ENCODE data around the gene VWA5B1.
"Not testable (repeated sequence)": the region's sequence is repeated elsewhere in the genome, so short reads cannot be mapped to it uniquely, and the experiment has no call there.

The VWA5B1 gene

DNA sequence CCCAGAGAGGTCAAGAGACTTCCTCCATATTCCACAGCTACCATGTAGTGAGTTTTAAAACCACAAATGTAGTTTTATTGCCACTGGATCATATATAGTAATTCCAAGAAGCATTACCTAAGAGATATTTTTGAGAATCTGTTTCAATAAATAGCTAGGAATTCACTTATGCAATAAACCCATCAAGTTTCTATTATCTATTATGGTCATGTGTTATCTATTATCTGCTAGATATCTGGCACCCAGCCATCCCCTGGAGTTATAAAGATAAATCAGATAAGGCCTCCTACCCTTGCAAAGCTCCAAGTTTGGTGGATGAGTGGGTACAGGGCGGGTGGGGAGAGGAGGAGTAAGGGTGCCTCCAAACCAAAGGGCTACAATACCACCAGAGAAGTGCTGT lies 10.3 kb upstream of the VWA5B1 start:
- no peak for DNase-seq

DNA sequence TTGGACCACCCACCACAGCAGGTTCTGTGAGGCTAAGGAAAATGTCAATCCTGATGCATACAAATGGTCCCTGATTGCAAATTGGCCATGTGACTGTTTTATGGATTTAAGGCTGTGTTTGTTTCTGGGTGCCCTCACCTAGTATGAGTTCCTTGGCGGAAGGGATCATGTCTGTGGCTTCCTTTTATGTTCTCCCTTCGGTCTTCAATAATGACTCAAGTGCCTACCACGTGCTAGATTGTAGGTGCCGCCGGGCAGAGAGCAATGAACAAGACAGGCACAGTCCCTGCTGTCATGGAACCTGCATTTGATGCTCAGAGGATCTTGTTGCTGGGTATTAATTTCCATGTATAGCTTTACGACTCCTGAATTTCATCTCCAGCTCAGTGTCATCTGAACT lies 9.8 kb upstream of the VWA5B1 start:
- no peak for DNase-seq

DNA sequence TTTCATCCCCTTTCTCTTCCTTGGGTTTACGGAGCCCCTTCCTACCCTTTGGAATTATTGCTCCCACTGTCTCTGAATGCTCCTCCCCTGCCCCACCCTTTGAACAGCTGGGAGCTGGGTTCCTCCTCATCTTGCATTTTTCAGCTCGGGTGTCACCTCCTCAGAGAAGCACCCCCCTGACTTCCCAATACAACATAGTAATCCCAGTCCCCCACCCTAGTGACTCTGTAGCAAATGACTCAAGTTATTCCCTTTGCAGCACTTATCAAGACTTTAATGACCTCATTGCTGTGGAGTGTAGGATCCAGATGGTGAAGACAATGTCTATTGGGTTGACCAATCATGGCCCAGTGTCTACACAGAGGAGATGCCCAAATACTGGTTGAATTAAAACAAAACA lies 8.9 kb upstream of the VWA5B1 start:
- DNase-seq, result no peak

DNA sequence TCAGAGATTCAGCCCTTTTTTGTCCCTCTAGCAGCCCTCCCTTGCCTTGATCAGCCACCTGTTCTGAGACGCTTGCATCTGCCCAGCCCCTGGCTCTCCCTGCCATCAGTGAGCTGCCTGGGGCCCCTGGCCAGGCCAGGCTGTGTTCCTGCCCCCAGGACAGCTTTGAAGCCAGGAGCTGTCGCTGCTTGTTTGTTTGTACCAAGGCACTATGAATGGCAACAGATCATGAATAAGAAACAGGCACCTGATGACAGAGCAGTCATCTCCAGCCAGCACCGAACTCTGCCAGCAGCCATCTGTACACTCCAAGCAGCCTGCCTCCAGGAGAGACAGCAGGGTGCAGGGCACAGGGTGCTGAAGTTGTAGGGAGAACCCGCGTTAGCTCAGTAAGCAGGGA lies 8.1 kb upstream of the VWA5B1 start:
- DNase-seq, result no peak

DNA sequence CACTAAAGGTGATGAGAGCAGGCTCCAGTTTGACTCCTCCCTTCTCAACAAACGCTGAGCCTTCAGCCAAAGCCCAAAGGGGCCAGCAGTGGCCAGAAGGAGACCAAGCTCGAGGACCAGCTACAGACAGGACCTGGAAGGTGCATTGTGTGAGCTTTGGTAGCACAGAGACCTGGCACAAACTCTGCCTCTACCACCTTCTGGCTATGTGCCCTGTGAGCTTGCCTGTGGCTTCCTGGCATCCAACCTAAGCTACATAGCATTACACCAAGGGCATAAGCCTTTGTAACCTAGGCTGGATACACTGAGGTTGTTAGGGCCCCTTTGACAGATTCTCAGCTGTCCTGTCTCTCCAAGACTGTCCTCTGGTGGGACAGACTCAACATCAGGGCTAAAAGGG lies 6.6 kb upstream of the VWA5B1 start:
- DNase-seq, result no peak

DNA sequence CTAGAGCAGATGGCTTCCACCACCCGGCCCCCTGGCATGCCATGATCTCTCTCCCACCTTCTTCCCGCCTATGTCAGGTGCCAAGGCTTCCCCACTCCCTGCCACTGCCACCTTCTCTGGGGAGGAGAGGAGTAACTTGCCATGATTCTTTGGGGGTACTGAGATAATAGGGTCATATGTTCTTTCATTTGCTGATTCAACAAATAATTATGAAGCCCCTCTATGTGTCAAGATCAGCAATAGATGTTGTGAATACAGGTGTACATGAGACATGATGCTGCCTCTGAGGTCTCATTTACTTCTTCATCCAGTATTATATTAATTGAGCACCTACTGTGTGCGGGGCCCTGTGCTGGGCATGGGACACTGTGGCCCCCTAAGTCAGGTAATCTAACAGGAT lies 6.0 kb upstream of the VWA5B1 start:
- DNase-seq, result no peak

DNA sequence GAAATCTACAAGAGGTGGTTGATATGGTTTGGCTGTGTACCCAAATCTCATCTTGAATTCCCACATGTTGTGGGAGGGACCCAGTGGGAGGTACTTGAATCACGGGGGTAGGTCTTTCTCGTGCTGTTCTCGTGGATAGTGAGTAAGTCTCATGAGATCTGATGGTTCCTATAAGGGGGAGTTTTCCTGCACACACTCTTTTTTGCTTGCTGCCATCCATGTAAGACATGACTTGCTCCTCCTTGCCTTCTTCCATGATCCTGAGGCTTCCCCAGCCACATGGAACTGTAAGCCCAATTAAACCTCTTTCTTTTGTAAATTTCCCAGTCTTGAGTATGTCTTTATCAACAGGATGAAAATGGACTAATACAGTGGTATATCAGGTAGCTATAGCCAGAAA lies 5.2 kb upstream of the VWA5B1 start:
- no peak for DNase-seq

DNA sequence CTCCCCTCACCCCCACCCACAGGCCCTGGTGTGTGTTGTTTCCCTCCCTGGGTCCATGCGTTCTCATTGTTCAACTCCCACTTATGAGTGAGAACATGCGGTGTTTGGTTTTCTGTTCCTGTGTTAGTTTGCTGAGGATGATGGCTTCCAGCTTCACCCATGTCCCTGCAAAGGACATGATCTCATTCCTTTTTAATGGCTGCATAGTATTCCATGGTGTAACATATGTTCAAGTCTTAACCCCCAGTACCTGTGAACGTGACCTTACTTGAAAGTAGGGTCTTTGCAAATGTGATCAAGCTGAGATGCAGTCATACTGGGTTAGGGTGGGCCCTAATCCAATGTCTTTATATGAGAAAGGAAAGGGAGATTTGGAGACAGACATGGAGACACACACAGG lies 3.0 kb upstream of the VWA5B1 start:
- DNase-seq, result not testable (repeated sequence)

DNA sequence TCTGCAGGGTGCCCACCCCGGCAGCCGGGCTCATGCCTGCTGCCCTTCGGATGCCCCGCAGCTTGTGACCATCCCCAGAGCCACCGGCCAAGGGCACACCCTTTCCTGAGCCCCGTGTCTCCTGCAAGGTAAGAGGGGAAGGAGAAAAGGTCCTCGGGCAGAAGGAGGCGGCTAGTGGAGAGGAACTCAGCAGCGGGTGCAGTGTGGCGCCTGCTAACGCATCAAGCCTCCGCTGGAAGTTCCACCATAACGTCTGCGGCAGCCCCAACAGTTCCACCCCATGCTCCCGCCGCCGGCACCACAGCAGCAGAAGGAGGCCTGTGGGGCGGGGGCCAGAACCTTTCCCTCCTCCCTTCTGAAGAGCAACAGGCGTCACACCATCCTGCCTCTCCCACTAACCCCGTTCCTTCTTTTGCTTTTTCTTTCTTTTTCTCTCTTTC lies 990 bp downstream of the VWA5B1 start:
- DNase-seq, result no peak

DNA sequence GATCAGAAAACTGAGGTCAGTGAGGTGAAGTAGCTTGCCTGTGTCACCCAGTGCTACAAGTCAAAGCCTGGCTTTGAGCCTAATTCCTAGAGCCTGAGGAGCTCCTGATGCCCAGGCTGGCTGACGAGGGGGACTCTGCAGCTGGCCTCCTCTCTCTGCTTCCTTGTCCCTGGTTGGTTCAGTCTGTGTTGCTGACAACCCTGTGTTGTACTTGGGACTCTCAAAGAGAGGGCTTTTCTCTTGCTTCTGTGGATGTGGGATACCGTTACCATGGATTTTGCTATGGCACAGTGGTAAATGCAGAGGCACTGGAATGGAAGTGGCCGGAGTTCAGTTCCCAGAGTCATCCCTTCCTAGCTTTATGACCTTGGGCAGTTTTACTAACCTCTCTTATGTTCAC lies 8.0 kb downstream of the VWA5B1 start:
- DNase-seq, result no peak

DNA sequence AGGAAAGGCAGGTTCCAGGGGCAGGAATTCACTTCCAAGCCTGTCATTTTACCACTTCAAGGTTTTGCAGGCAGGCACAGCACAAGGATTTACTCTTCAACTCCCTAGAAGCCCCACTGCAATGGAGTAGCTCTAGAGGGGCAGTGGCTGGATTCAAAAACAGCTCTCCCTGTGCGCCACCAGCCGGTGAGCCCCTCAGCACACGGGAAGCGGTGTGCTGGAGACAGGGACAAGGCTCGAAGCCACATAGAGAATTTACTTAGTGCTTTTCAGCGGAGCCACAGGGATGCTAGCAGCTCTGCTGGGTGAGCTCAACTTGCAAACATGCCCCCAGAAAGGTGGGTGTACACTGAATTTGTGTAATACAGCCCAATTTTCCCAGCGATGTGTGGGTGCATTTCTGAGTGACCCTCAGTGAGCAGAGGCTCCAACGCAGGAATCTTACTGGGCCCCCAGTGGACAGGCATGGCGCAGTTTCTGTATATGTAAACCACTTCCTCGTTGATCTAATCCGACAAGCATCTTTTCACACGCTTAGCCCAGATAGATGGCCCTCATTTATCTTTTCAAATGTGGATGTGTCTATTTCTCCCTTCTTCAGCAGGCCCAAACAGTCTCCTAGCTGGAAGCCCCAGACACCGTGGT lies 10.9 kb downstream of the VWA5B1 start:
- DNase-seq, result no peak

DNA sequence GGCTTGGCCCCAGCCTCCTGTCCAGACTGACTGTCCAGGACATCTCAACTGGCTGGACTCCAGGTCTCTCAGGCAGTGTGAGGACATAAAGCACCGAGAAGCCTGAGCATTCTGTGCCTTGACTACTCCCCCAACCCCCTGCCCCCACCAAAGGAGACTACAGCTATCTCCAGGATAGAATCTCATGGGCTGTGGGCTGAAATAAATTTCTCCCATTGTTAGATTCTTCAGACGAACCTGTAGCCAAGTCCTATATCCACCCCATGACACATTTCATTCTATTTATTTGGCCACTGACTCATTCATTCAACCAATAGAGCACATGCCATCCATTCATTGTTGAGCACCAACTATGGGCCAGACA lies 11.4 kb downstream of the VWA5B1 start:
- no peak for DNase-seq

DNA sequence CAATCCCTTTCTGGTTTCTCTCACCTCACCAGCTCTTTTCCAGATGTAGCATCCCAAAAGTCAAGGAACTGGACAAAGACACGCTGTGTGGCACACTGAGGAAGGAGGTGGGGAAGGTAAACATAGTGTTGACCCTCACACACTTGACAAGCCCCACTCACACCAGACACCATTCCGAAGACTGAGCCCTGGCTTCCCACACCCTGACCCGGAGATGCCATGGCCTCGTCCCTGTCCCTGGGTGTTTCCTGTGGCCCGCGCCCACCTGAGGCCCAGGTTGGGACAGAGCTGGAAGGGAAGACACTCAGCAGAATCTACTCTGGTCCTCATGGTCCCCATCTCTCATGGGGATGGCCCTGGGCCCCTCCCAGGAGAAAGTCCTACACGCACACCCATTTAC lies 16.4 kb downstream of the VWA5B1 start:
- no peak for DNase-seq

DNA sequence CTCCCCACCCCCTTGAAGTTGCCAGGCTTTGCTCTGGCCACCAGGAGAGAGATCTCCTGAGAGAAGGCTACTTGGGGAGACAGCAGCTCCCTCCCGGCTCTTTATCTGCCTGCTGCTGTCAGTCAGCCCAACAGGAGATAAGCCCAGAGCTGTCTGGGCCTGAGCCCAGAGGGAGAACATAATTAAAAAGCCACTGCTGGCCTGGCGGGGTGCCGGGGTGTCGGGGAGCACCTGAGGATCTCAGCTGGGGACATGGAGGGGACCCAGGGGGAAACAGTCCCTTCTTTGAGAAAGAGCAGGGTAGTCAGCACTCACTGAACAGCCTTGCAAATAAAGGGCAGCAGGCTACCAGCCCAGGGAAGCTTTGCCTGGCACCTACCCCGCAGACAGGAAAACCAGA lies 17.9 kb downstream of the VWA5B1 start:
- DNase-seq, result no peak

DNA sequence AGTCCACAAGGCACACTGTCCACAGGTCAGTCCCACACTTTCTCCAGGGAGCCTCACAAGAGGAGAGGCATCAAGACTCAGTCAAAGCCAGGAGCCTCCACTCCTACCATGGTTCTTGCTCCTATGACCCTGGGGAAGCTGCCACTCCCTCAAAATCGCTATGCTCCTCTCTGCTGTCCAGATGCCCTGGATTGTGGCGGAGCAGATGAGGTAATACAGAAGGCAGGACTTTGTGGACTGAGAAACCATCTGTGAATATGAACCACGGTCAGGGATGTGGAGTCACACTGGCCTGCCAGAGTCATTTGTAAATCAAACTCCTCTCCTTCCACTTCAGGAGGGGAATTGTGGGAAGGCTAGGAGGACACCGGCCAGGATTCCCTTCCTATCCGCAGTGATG lies 20.6 kb downstream of the VWA5B1 start:
- DNase-seq, result no peak

DNA sequence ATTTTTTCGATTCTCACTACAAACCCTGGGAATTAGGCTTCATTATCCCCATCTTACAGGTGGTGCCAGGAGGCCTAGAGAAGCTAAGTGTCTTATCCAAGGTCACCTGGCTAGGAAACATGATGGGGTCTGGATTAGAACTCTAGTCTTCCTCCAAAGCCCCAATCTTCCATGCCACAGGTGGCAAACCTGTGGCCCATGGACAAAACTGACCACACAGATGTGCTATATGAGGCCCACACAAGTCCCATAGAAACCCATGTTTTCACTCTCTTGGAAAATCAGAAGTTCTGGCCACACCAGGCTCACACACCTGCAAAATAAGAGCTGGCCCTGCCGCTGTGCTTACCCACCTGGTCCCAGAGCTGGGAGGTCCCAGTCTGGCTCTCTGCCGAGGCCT lies 21.6 kb downstream of the VWA5B1 start:
- no peak for DNase-seq

DNA sequence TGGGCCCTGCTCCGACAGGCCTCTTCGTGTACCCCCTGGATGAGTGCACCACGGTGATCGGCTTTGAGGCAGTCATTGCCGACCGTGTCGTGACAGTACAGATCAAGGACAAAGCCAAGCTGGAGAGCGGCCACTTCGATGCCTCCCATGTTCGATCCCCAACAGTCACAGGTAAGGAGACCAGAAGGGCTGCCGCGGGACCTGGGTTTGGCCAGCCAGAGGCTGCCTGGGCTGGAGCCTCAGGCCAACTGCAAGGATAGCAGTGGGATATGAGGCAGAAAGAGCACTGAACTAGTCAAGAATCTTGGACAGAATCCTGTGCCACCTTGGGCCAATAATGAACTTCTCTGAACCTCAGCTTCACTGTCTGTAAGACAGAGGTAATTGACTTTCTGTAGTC lies 22.1 kb downstream of the VWA5B1 start:
- DNase-seq, result no peak

DNA sequence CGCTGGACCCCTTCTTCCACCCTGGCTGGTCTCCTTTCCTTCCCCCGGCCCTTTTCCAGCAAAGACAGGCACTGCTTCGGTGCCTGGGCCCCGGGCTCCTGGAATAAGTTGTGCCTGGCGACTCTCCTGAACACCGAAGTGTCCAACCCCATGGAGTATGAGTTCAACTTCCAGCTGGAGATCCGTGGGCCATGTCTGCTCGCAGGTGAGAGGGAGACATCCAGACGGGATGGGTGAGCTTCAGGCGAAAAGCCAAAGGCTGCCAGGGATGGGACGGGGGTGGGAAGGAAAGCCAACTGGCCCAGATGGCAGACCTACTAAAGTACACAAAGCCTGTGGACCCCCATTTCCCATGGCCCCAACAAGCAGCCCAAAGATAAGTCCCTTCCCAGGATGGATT lies 26.8 kb downstream of the VWA5B1 start:
- no peak for DNase-seq

DNA sequence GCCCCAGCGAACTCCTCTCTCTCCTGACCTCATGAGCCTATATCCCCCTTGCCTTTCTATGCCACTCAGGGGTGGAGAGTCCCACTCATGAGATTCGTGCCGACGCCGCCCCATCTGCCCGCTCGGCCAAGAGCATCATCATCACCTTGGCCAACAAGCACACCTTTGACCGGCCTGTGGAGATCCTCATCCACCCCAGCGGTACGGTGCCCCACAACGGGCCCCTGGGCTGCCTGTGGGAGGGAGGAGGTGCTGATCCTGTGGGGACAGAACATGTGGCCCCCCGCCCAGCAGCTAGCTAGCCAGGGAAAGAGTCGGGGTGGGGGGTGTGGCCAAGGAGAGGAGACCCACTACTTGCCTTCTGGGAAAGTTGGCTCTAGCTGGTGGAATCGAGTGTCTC lies 27.8 kb downstream of the VWA5B1 start:
- DNase-seq, result no peak

DNA sequence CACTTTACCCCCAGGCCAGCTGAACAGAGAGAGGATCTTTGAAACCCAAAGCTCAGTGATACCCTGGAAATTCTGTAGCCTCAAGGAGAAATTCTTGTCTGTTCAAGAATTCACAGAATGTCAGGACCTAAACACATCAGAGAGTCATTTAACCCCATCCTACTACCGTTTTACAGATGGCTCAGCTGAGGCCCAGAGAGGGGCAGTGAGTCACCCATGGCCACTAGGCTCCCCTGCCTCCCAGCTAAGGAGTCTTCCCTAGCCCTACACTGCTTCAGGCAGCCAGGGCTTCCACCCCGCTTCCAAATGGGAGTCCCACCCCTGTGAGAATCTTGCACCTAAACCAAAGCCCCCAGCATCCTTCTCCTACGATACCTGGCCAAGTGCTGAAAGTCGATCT lies 28.3 kb downstream of the VWA5B1 start:
- no peak for DNase-seq

DNA sequence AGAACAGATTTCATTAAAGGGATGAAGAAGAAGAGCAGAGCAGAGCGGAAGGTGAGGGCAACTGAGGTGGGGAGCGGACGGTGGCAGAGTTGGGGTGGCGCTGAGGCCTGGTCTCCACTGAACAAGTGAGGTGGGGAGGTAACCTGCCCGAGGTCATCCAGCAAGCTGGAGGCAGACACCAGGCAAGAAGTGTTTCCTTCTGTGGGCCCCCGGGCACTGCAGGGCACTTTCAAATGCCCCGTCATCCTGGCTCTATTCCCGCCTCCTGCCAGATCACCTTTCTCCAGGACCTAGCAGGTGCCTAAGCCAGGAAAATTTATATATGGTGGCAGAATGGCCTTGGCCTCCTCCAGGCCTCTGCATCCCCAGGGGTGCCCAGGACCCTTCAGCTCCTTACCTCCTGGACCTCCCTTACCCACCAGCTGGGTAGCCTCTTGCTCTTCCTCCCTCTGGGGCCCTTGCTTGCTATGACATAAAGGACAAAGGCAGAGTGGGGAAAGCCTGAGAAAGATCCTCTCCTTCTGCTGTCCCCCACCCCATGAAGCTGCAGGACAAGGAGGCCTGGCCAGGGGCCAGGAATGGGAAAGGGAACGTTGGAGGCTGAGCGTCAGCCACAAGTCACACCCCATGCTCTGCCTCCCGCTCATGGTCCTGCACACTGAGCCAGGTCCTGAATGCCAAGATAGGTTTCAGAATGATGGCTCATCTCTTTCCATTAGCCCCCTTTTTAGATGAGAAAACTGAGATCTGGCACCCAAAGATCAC lies 29.0 kb downstream of the VWA5B1 start:
- no peak for DNase-seq

DNA sequence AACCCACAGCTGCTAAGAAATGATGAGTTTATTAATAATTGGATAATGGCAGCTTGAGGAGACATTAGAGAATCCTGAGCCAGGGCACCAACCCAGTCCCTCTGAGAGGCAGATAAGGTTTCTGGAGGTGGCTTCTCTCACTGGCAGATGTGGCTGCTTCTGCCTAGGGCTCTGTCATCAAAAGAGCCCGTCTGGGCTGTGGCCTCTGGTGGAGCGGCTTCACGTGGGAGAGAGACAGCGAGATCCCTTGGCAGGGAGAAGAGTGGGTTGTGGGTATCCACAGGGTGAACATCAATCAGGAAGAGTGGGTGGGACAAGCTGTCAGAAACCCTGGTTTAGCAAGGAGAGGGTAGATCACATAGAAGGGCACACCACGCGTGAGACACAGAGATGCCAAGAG lies 30.0 kb downstream of the VWA5B1 start:
- DNase-seq, result no peak

DNA sequence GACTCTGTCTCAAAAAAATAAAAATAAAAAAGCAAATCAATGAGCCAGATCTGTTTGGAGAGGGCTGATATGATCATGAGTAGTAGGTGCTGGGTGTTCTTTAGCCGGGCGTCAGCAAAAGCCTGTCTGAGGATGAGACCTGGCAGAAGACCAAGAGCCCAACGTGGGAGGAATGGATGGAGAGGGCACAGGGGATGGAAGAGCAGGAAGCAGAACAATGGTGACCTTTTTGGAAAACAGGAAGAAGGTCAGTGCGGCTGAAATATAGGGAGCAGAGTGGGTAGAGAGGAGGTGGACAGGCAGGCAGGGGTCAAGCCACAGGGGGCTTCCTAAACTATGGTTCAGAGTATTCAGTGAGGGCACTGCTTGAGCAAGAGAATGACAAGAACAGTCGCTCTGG lies 30.9 kb downstream of the VWA5B1 start:
- DNase-seq, result no peak

DNA sequence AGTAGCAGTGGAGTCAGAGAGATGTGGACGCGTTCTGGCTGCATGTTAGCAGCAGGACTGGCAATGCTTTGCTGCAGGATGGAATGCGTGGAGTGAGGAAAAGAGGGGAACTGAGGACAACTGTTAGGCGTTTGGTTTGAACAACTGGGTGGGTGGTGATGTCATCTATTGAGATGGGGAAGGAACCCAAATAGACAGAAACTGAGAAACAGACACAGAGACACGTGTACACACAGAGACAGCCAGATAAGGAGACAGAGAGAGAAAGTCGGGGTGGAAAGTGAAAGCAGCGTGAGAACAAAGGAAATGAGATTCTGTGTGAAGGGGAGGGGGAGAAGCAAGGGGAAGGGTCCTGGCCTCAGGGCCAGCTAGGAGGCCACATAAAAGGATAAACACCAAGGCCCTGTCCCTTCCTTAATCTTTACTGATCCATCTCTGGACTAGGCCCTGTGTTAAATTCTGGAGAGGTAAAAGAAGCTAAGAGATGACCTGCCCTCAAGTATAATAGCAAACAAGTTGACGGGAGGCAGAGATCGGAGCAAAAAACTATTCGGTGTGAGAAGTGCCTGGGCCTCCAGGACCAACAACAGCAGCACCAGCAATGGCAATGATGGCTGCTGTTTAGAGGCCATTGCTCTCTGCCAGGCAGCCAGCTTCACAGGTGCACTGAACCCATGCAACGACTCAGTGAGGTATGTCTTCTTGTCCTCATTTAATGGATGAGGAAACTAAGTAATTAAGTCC lies 31.6 kb downstream of the VWA5B1 start:
- no peak for DNase-seq
